Tibial nerve (tissue), 4 donors: Measurements from ENCODE around the gene SSTR4. TPM values are rescaled to one million over a fixed set of nuclear protein-coding genes. Genes with fewer than 3 reads are reported as not detected.

ENCODE experiments used
- DNase-seq, 2 donors: peaks; one replicate each; pipeline ENCODE4 v3.0.0-alpha.2; 2019; ENCODE audit warnings: low spot score in 2 of 2
- H3K27ac ChIP-seq, 4 donors: fragments of 200-600 bp; sonication (generic) in 3 of 4; one replicate each; pipeline ENCODE4 v1.5.1; 2017 to 2019; ENCODE audit warnings: mild to moderate bottlenecking in 1 of 4
- H3K27me3 ChIP-seq, 2 donors: fragments of 200-600 bp; sonication (generic) in 1 of 2; one replicate each; pipeline versions ENCODE4 v1.5.1 to v1.6.0; 2017 to 2019
- H3K36me3 ChIP-seq, 3 donors: fragments of 200-600 bp; sonication (generic); one replicate each; pipeline ENCODE4 v1.5.1; 2018 to 2019
- H3K4me1 ChIP-seq, 4 donors: fragments of 200-600 bp; sonication (generic) in 3 of 4; one replicate each; pipeline ENCODE4 v1.5.1; 2017 to 2019
- H3K4me3 ChIP-seq, 4 donors: fragments of 200-600 bp; sonication (generic) in 3 of 4; one replicate each; pipeline ENCODE4 v1.5.1; 2017 to 2019; ENCODE audit warnings: mild to moderate bottlenecking in 1 of 4, moderate library complexity in 1 of 4
- H3K9me3 ChIP-seq, 4 donors: fragments of 200-600 bp; sonication (generic) in 3 of 4; one replicate each; pipeline ENCODE4 v1.5.1; 2017 to 2019
- EP300 ChIP-seq, 2 donors: sonication (generic); formaldehyde crosslinking; IDR thresholded peaks; one replicate each; pipeline ENCODE4 v1.6.1; 2017; ENCODE audit warnings: antibody characterized with exemption in 2 of 2, mild to moderate bottlenecking in 1 of 2
- POLR2A ChIP-seq, 2 donors: fragments of 450-650 bp; IDR thresholded peaks; one replicate each; pipeline ENCODE4 v1.6.1; 2017; ENCODE audit warnings: antibody characterized with exemption in 2 of 2, mild to moderate bottlenecking in 2 of 2, moderate library complexity in 2 of 2
- WGBS, 2 donors: methylation state at CpG; one replicate each; pipeline ENCODE4 v1.1.5; 2018; 5-methylcytosine and 5-hydroxymethylcytosine counted together
- total RNA-seq, 4 donors: library from RNA; depleted of rRNA; stranded (reverse); fragments of >200 nt; gene quantifications; one replicate each; pipeline ENCODE4 v1.1.0, GENCODE V29; 2016
- TF ChIP-seq, protein P1 (sequence below), 5 experiments: fragments of 200-600 bp in 3 of 5; fragments of 450-650 bp in 2 of 5; sonication (generic) in 3 of 5; IDR thresholded peaks; one replicate each; pipeline ENCODE4 v1.5.1; 2016 to 2019; ENCODE audit warnings: antibody characterized with exemption in 5 of 5, mild to moderate bottlenecking in 3 of 5, moderate library complexity in 2 of 5

Gene SSTR4
- total RNA-seq, 4 donors from 2014 or later: not detected

DNA sequence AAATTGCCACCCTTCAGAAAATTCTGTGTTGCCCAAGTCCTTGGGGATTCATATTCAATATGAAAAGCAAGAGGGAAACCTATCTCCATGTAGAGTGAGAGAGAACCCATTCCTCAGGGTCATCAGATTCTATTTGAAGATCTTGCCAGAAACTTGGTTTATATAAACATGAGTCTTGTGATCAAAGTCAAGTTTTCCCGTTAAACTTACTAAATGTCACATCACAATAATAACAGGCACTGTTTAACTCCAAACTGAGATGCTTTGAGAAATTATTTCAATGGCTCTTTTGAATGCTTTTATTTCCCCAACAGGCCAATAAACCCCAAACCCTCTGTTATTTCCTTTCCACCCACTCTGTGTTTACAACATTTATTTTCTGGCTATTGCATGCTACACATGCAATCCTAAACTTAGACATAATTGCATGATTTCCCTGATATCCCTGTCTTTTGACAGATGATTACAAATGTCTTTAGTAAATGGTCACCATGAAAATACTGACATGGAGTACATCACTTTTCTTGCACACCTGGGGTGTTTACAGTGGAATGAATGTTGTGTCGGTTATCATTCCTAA, 31.1 kb upstream of the SSTR4 start:
- no peaks in the 10 kb centered on the region for H3K9me3 ChIP-seq
- no peak overlapping the region for H3K4me3 ChIP-seq
- DNase-seq: no peak
- WGBS, 2 donors: 49 to 65% methylated on average over 2 of the region's 2 CpGs
- no peaks in the 10 kb centered on the region for H3K4me1 ChIP-seq
- H3K27ac ChIP-seq: no peak overlapping the region
- no peaks in the 10 kb centered on the region for H3K36me3 ChIP-seq
- TF ChIP-seq, protein P1, sequence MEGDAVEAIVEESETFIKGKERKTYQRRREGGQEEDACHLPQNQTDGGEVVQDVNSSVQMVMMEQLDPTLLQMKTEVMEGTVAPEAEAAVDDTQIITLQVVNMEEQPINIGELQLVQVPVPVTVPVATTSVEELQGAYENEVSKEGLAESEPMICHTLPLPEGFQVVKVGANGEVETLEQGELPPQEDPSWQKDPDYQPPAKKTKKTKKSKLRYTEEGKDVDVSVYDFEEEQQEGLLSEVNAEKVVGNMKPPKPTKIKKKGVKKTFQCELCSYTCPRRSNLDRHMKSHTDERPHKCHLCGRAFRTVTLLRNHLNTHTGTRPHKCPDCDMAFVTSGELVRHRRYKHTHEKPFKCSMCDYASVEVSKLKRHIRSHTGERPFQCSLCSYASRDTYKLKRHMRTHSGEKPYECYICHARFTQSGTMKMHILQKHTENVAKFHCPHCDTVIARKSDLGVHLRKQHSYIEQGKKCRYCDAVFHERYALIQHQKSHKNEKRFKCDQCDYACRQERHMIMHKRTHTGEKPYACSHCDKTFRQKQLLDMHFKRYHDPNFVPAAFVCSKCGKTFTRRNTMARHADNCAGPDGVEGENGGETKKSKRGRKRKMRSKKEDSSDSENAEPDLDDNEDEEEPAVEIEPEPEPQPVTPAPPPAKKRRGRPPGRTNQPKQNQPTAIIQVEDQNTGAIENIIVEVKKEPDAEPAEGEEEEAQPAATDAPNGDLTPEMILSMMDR (IDR thresholded peaks at IDR 0.05): no peak
- TF ChIP-seq EP300 (IDR thresholded peaks at IDR 0.05): no peak
- TF ChIP-seq POLR2A (IDR thresholded peaks at IDR 0.05): no peak
- H3K27me3 ChIP-seq: no peaks in the 10 kb centered on the region

DNA sequence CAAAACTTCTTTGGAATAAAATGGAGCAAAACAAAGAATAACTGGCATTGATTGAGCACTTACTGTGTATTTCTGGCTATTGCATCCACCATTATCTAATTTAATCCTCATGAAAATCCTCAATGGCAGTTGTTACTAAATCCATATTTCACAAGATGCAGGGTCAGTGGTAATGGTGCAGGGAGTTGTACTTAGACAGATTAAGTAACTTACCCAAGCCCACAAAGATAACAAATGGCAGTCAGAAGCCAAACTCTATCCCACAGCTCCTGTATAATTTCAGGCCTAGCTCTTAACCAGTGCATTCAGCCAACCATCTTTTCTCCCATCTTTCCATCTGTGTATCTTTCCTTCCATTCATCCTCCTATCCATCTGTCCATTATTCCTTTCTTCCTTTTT, 29.3 kb upstream of the SSTR4 start:
- TF ChIP-seq EP300 (IDR thresholded peaks at IDR 0.05) (no peak), POLR2A (IDR thresholded peaks at IDR 0.05) (no peak)
- TF ChIP-seq, protein P1 (IDR thresholded peaks at IDR 0.05): no peak
- no peak overlapping the region for H3K27ac ChIP-seq
- no peaks in the 10 kb centered on the region for H3K27me3 ChIP-seq
- DNase-seq: no peak
- no peaks in the 10 kb centered on the region for H3K9me3 ChIP-seq
- no peaks in the 10 kb centered on the region for H3K4me1 ChIP-seq
- H3K4me3 ChIP-seq: no peak overlapping the region
- H3K36me3 ChIP-seq: no peaks in the 10 kb centered on the region

DNA sequence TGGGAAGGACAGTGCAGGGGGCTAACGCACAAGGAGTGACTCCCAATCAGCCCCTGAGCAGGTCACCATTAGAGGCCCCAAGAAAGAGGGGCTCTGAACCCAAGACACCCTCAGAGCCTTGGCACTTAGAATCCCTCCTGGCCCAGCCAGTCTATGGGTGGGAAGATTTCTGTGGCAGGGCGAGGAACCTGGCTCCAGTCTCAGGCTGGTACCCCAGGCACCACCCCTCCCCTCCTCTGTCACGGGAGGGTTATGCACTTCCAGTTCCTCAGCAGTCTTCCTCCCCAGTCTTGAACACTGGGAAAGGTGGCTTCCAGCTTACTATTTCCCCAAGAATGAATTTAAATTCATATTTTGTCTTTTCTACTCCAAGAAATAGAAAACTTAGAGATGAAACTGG, 27.6 kb upstream of the SSTR4 start:
- 77 to 79% methylated on average over 3 of the region's 3 CpGs for WGBS, 2 donors
- Histone ChIP-seq H3K9me3 (no peaks in the 10 kb centered on the region), H3K36me3 (no peaks in the 10 kb centered on the region), H3K4me3 (no peak overlapping the region), H3K27ac (no peak overlapping the region), H3K4me1 (no peaks in the 10 kb centered on the region), H3K27me3 (no peaks in the 10 kb centered on the region)
- DNase-seq: no peak
- TF ChIP-seq EP300 (IDR thresholded peaks at IDR 0.05) (no peak), POLR2A (IDR thresholded peaks at IDR 0.05) (no peak)

DNA sequence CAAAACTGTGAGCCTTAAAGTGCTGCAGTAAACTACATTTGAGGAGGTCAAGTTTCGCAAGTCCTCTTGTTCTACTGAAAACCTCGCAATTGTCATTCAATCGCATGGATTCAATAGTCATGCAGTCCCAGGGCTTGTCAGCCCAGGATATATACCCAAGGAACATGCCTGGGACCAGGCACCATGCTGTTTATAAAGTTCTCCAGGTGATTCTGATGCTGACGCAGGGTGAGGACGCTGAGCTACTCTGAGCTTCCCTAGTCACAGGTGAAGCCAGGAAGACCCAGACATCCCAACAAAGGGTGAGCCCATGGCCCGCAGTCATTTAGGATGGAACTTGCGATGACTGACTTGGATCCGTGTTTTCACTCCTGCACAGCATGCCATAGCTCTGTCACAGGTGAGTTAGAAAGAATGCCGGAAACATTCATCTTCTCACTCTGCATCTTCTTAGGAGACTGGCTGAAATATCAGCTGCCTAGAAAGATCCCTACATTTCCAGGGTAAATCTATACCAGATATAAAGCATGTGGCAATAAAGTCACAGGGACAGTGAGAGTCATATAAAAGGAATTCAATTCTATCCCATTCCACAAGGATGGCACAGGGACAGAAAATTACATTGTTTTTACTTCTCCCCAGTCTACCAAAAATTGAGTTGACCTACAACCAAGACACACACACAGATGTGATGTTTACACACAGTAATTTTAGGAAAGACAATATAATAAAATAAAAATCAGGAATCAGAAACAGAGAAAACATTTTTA, 27.0 kb upstream of the SSTR4 start:
- no peaks in the 10 kb centered on the region for H3K27me3 ChIP-seq
- WGBS, 2 donors: 93 to 96% methylated on average over 9 of the region's 9 CpGs
- no peak overlapping the region for H3K4me3 ChIP-seq

DNA sequence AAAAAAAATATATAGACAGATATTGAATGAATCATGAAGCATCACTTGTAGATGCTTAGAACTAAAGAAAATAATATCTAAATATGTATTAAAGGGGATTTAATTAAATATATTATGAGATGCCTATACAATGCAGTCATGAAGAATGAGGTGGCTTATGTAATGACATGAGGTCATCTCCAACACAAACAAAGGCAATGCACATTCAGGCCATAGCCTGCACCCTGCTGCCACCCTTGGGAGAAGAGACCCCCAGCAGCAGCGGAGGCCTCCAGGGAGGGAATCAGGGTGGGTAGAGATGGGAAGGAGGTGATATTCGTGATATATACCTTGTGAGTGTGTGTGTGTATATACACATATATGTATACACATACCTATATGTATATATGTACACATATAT, 26.4 kb upstream of the SSTR4 start:
- Histone ChIP-seq H3K36me3 (no peaks in the 10 kb centered on the region), H3K9me3 (no peaks in the 10 kb centered on the region), H3K27me3 (no peaks in the 10 kb centered on the region), H3K4me3 (no peak overlapping the region), H3K4me1 (no peaks in the 10 kb centered on the region), H3K27ac (no peak overlapping the region)
- TF ChIP-seq POLR2A (IDR thresholded peaks at IDR 0.05) (no peak), EP300 (IDR thresholded peaks at IDR 0.05) (no peak)
- TF ChIP-seq, protein P1 (IDR thresholded peaks at IDR 0.05): no peak
- DNase-seq: no peak
- WGBS, 2 donors: 81 to 90% methylated on average over 2 of the region's 2 CpGs

More for the DNA sequence above, 27.0 kb upstream of the SSTR4 start:
- DNase-seq: no peak
- H3K9me3 ChIP-seq: no peaks in the 10 kb centered on the region
- no peak overlapping the region for H3K27ac ChIP-seq
- no peaks in the 10 kb centered on the region for H3K36me3 ChIP-seq
- H3K4me1 ChIP-seq: no peaks in the 10 kb centered on the region
- TF ChIP-seq, protein P1 (IDR thresholded peaks at IDR 0.05): no peak
- TF ChIP-seq POLR2A (IDR thresholded peaks at IDR 0.05): no peak
- no peak for TF ChIP-seq EP300 (IDR thresholded peaks at IDR 0.05)
